ENCODE data around the gene KCNMA1.

- no peak for TF ChIP-seq CTCF (IDR thresholded peaks at IDR 0.05 in 8 of 11, conservative IDR thresholded peaks at IDR 0.05 in 3 of 11)
- no peak for TF ChIP-seq POLR2A (IDR thresholded peaks at IDR 0.05)
Measured at GRCh38 chr10:77638321-77639101, 903 bp upstream of the KCNMA1 start.
